GM12878 (cell line): ENCODE measurements around the gene CBX8. TPM values are rescaled to one million over a fixed set of nuclear protein-coding genes. Genes with fewer than 3 reads are reported as not detected.

ENCODE experiments used
- ATAC-seq: fragments of 200-7000 bp; cut with Tn5 transposase; 3 replicates; pipeline ENCODE4 v1.9.1; 2020; ENCODE audit warnings: mild to moderate bottlenecking, moderate library complexity
- BruUV-seq: library from RNA; stranded (reverse); fragments of 400-500 nt; replicated peaks from 2 replicates; lab custom pipeline; 2021; lab: Mats Ljungman, UMichigan
- CTCF ChIA-PET: fragments of 300-600 bp; sonication (Branson Sonifier 250); formaldehyde crosslinking; extraction: SDS; loops from one replicate; lab custom pipeline; 2021; ENCODE audit warnings: inconsistent platforms; lab: Yijun Ruan, JAX
- POLR2A ChIA-PET: fragments of 350-600 bp; formaldehyde crosslinking; extraction: SDS; loops from one replicate; lab custom pipeline; 2021; ENCODE audit warnings: inconsistent platforms; lab: Charles Lee
- RAD21 ChIA-PET: fragments of 300-600 bp; sonication (Branson Sonifier 250); formaldehyde crosslinking; loops from one replicate; lab custom pipeline; 2023; ENCODE audit warnings: antibody characterized with exemption; ENCODE audit not compliant: unreplicated experiment; lab: Charles Lee
- SMC1A ChIA-PET: fragments of 300-600 bp; sonication (Branson Sonifier 250); formaldehyde crosslinking; loops from one replicate; lab custom pipeline; 2023; ENCODE audit not compliant: unreplicated experiment, uncharacterized antibody; lab: Charles Lee
- DNase-seq: peaks from one replicate; pipeline ENCODE4 v3.0.0-alpha.2; 2011; ENCODE audit warnings: low read depth, low spot score
- FAIRE-seq: peaks from 3 replicates; lab custom pipeline; 2011; peaks lifted over from hg19 to GRCh38; lab: Jason Lieb, UNC
- H2AFZ ChIP-seq: 2 replicates; pipeline ENCODE4 v1.6.0; 2011; ENCODE audit warnings: low read depth, low read length, control low read depth; ENCODE audit not compliant: control insufficient read depth
- H3K27ac ChIP-seq: 2 replicates; pipeline ENCODE4 v1.5.1; 2011; ENCODE audit warnings: control low read depth; ENCODE audit not compliant: control insufficient read depth, insufficient read depth
- H3K27me3 ChIP-seq, 2 experiments: replicated peaks in 1 of 2; 2 replicates each; pipeline versions ENCODE4 v1.6.0 to v1.6.1; 2011; ENCODE audit warnings: low read length in 1 of 2; ENCODE audit not compliant: control insufficient read depth in 2 of 2, insufficient read depth in 2 of 2
- H3K36me3 ChIP-seq, 2 experiments: 2 replicates each; pipeline ENCODE4 v1.5.1; 2011; ENCODE audit warnings: low read length in 1 of 2; ENCODE audit not compliant: control insufficient read depth in 2 of 2, insufficient read depth in 2 of 2
- H3K4me1 ChIP-seq: 2 replicates; pipeline ENCODE4 v1.6.1; 2011; ENCODE audit warnings: mild to moderate bottlenecking, low read length, moderate library complexity, mixed read lengths; ENCODE audit not compliant: control insufficient read depth, insufficient read depth
- H3K4me2 ChIP-seq: 2 replicates; pipeline ENCODE4 v1.6.0; 2011; ENCODE audit warnings: control low read depth; ENCODE audit not compliant: control insufficient read depth, insufficient read depth
- H3K4me3 ChIP-seq: fragments of 200-600 bp; sonication (generic); 2 replicates; pipeline ENCODE4 v1.5.1; 2016
- H3K79me2 ChIP-seq: 2 replicates; pipeline ENCODE4 v1.6.0; 2011; ENCODE audit warnings: low read length; ENCODE audit not compliant: control insufficient read depth, insufficient read depth
- H3K9ac ChIP-seq: 2 replicates; pipeline ENCODE4 v1.8.0; 2011; ENCODE audit warnings: low read length, control low read depth, mixed read lengths; ENCODE audit not compliant: control insufficient read depth, insufficient read depth
- H3K9me3 ChIP-seq: replicated peaks from 3 replicates; pipeline ENCODE4 v1.5.1; 2011; ENCODE audit warnings: mild to moderate bottlenecking, low read length; ENCODE audit not compliant: control insufficient read depth, insufficient read depth
- H4K20me1 ChIP-seq: 2 replicates; pipeline ENCODE4 v1.6.0; 2011; ENCODE audit not compliant: control insufficient read depth, insufficient read depth
- DPF2 ChIP-seq: fragments of 450-650 bp; IDR thresholded peaks from 2 replicates; pipeline ENCODE4 v1.6.1; 2017; ENCODE audit warnings: mild to moderate bottlenecking
- EZH2 ChIP-seq: IDR thresholded peaks from 2 replicates; pipeline ENCODE4 v1.6.1; 2012; ENCODE audit warnings: low read depth, mild to moderate bottlenecking, control low read depth, inconsistent platforms, low read length, borderline replicate concordance; ENCODE audit not compliant: control insufficient read depth
- MTA3 ChIP-seq: IDR thresholded peaks from 2 replicates; pipeline ENCODE4 v1.6.1; 2012; ENCODE audit warnings: low read length, inconsistent platforms, borderline replicate concordance
- PAX8 ChIP-seq: fragments of 450-650 bp; IDR thresholded peaks from 2 replicates; pipeline ENCODE4 v1.6.1; 2017; ENCODE audit warnings: mild to moderate bottlenecking, moderate library complexity
- POLR2AphosphoS5 ChIP-seq: IDR thresholded peaks from 2 replicates; pipeline ENCODE4 v1.6.1; 2011; ENCODE audit warnings: mild to moderate bottlenecking, low read length, inconsistent platforms
- SUZ12 ChIP-seq: fragments of 200-600 bp; sonication (generic); IDR thresholded peaks from one replicate; pipeline ENCODE4 v1.6.1; 2018; ENCODE audit warnings: antibody characterized with exemption, mild to moderate bottlenecking; ENCODE audit not compliant: unreplicated experiment
- ZNF274 ChIP-seq: IDR thresholded peaks from one replicate; pipeline ENCODE4 v1.8.0; 2011; ENCODE audit not compliant: insufficient read length, insufficient read depth
- WGBS: methylation state at CpG from one replicate; pipeline ENCODE4 v1.1.6; 2016; ENCODE audit warnings: low lambda C conversion rate; ENCODE audit not compliant: insufficient replicate concordance, insufficient coverage; ENCODE audit errors: missing lambda C conversion rate; 5-methylcytosine and 5-hydroxymethylcytosine counted together
- in situ Hi-C: fragments of 300-500 bp; cut with MboI; formaldehyde crosslinking; loops from 9 replicates; pipeline ENCODE4 v1.14.3; 2018; ENCODE audit warnings: mixed read lengths
- intact Hi-C: fragments of 100-400 bp; cut with micrococcal nuclease; formaldehyde crosslinking; loops from one replicate; pipeline ENCODE4 v1.14.2; 2022; ENCODE audit not compliant: unreplicated experiment
- polyA plus RNA-seq, 11 experiments: library from polyadenylated mRNA; depleted of rRNA in 4 of 11; unstranded in 6 of 11; stranded (reverse) in 5 of 11; fragments of >200 nt; fragmentation: Nextera tagmentation in 4 of 11; fragmentation: Illumina TruSeq in 1 of 11; extraction: Ambion mirVana in 4 of 11; extraction: Trizol in 1 of 11; gene quantifications; 1 replicate in 1 of 11; 2 replicates in 10 of 11; pipeline versions ENCODE4 v1.2.1 to v1.2.3, GENCODE V29; 2011 to 2016; ENCODE audit warnings: inconsistent platforms in 2 of 11, missing spikeins in 2 of 11, low read depth in 1 of 11
- total RNA-seq, 4 experiments: library from RNA; depleted of rRNA in 3 of 4; stranded (reverse); fragments of >200 nt in 3 of 4; fragmentation: Illumina TruSeq in 1 of 4; extraction: Trizol in 1 of 4; gene quantifications; 2 replicates each; pipeline versions ENCODE4 v1.2.1 to v1.2.3, GENCODE V29; 2013 to 2021
- TF ChIP-seq, protein P1 (sequence below): fragments of 450-650 bp; IDR thresholded peaks from 2 replicates; pipeline ENCODE4 v1.6.1; 2018; ENCODE audit warnings: mild to moderate bottlenecking, low read depth, moderate library complexity; ENCODE audit not compliant: partially characterized antibody
- TF ChIP-seq, protein P2 (sequence below): IDR thresholded peaks from 2 replicates; pipeline ENCODE4 v1.6.1; 2011; ENCODE audit warnings: borderline replicate concordance, low read depth, mild to moderate bottlenecking, moderate library complexity, mixed read lengths, low read length; ENCODE audit not compliant: insufficient read depth; ENCODE audit errors: extremely low read length
- TF ChIP-seq, protein P3 (sequence below): fragments of 450-650 bp; formaldehyde crosslinking; IDR thresholded peaks from 2 replicates; pipeline ENCODE4 v1.5.0; 2022; ENCODE audit warnings: mild to moderate bottlenecking, missing genetic modification characterization

Gene CBX8
- total and polyA plus RNA-seq, 10 of the 15 experiments (the other 5 are each of a cell fraction or from before 2014, with no cell fraction given) = 0.03 to 6.7 (median 1.9) TPM

DNA sequence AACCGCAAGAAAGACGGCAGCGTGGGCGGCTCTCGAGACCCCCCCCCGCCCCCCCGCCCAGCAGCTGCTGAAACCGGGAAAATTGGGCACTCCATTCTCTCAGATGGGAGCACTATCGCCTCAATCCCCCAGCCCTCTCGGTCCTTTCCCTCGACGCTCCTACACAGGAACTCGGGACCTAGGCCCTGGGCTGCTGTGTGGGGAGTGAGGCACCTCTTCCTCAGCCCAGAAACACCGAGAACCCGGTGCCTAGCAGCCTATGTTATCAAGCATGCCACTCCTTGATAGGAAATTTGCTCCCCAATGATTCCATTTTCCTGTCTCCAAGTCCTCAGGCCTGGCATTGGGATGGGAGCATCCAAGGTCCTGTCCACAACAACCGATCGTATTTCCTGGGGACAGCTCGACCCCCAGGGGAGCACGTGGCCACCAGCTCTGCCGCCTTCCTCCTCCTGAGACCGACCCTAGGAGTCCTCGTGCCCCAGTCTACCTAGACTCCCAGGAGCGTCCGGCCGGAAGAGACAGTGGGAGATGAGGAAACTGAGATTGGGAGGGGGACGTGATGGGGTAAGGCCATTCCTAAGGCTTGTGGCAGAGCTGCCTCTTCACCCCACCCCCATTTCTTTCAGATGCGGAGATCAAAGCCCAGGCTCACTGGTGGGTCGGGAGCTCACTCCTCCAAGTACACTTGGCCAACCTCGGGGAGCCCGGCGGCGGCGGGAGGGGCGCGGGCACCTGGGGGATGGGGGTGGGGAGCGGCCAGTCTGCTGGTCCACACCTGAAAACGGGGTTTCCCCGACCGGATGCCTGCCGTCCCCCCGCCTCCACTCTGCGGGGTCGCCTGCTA lies 17.5 kb upstream of the CBX8 start:
- Histone ChIP-seq H3K36me3 (no peaks in the 10 kb centered on the region), H3K4me3 (no peak overlapping the region), H2AFZ (no peak overlapping the region), H3K4me2 (0 out of 2 replicates have a peak overlapping the region, but pooled peaks have one; percentile 44), H3K4me1 (peaks cover 26% of the 10 kb centered on the region), H3K79me2 (no peaks in the 10 kb centered on the region), H3K27me3 (peaks cover 38 to 39% of the 10 kb centered on the region in 2 experiments), H3K9ac (no peak overlapping the region), H3K27ac (no peak overlapping the region), H3K9me3 (no peaks in the 10 kb centered on the region), H4K20me1 (no peaks in the 10 kb centered on the region; the same call in 1 of the 2 replicates)
- WGBS = 8% methylated on average over 33 of the region's 43 CpGs
- in situ Hi-C loops (no loop called here), intact Hi-C loops (no loop called here)
- SMC1A ChIA-PET = no interaction called here
- RAD21 ChIA-PET = interaction anchor here (0.8 kb wide), 1 partner anchor 17 kb away, joined by 4 read pairs; the partner anchor contains the start of gene CBX8
- FAIRE-seq (no peak), DNase-seq (no peak), ATAC-seq (no peak)
- CTCF ChIA-PET = no interaction called here
- POLR2A ChIA-PET = interaction anchor here (0.7 kb wide), 1 partner anchor 17 kb away, joined by 4 read pairs; the partner anchor contains the start of gene CBX8
- BruUV-seq = no TSS peak
- TF ChIP-seq POLR2AphosphoS5 (no peak), DPF2 (no peak), PAX8 (no peak), ZNF274 (no peak), MTA3 (no peak), EZH2 (peak; percentile 90; the same call in 1 of the 2 replicates), SUZ12 (peak; percentile 54)
- TF ChIP-seq, protein P1, sequence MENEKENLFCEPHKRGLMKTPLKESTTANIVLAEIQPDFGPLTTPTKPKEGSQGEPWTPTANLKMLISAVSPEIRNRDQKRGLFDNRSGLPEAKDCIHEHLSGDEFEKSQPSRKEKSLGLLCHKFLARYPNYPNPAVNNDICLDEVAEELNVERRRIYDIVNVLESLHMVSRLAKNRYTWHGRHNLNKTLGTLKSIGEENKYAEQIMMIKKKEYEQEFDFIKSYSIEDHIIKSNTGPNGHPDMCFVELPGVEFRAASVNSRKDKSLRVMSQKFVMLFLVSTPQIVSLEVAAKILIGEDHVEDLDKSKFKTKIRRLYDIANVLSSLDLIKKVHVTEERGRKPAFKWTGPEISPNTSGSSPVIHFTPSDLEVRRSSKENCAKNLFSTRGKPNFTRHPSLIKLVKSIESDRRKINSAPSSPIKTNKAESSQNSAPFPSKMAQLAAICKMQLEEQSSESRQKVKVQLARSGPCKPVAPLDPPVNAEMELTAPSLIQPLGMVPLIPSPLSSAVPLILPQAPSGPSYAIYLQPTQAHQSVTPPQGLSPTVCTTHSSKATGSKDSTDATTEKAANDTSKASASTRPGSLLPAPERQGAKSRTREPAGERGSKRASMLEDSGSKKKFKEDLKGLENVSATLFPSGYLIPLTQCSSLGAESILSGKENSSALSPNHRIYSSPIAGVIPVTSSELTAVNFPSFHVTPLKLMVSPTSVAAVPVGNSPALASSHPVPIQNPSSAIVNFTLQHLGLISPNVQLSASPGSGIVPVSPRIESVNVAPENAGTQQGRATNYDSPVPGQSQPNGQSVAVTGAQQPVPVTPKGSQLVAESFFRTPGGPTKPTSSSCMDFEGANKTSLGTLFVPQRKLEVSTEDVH = no peak
- TF ChIP-seq, protein P2, sequence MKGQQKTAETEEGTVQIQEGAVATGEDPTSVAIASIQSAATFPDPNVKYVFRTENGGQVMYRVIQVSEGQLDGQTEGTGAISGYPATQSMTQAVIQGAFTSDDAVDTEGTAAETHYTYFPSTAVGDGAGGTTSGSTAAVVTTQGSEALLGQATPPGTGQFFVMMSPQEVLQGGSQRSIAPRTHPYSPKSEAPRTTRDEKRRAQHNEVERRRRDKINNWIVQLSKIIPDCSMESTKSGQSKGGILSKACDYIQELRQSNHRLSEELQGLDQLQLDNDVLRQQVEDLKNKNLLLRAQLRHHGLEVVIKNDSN = peak; percentile 2
- TF ChIP-seq, protein P3, sequence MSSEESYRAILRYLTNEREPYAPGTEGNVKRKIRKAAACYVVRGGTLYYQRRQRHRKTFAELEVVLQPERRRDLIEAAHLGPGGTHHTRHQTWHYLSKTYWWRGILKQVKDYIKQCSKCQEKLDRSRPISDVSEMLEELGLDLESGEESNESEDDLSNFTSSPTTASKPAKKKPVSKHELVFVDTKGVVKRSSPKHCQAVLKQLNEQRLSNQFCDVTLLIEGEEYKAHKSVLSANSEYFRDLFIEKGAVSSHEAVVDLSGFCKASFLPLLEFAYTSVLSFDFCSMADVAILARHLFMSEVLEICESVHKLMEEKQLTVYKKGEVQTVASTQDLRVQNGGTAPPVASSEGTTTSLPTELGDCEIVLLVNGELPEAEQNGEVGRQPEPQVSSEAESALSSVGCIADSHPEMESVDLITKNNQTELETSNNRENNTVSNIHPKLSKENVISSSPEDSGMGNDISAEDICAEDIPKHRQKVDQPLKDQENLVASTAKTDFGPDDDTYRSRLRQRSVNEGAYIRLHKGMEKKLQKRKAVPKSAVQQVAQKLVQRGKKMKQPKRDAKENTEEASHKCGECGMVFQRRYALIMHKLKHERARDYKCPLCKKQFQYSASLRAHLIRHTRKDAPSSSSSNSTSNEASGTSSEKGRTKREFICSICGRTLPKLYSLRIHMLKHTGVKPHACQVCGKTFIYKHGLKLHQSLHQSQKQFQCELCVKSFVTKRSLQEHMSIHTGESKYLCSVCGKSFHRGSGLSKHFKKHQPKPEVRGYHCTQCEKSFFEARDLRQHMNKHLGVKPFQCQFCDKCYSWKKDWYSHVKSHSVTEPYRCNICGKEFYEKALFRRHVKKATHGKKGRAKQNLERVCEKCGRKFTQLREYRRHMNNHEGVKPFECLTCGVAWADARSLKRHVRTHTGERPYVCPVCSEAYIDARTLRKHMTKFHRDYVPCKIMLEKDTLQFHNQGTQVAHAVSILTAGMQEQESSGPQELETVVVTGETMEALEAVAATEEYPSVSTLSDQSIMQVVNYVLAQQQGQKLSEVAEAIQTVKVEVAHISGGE (CRISPR knock-in tag) = no peak
- TF ChIP-seq, all 136 proteins: peak for 3
